ENCODE results near the gene ENTPD6.

Gene ENTPD6

DNA sequence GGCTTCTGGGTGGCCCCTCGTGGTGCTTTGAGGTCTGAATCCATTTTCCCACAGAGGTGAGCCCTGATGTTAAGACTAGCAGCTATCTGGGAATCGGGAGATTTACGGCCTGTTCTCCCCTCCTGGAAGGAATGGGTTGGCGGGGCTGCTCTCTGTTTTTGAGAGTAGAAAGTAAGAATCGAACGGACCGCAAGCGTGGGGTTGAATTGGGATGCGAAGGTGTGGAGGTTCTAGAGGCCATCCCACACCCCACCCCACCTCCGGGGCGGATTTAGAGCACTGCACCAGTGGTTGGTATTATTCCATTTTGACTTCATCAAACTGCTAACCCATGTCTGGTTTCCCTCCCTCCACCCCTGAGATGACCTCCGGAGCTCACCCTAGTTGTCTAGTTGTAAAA lies 63.8 kb downstream of the ENTPD6 start:
- DNase-seq: no peak

DNA sequence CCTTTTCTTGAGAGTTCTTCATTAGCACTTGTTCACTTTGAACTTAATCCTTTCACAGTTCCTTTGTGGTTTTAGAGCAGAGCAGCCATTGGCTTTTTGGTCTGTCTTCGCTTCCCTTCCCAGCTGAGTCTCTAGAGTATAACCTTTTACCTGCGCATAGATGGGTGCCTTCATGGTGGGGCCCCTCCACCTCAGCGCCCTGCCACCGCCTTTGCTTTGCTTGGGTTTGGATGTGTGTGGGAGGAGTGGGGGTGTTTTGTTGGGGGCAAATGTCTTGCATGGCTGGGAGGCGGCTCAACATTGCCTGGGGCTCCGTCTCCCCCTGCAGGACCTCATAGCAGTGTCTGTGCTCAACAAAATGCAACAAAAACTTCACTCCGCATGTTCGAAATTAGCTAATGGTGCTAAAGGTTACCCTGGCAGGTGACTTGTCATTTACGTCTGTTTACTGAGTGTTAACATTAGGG lies 64.3 kb downstream of the ENTPD6 start:
- peak in 1 of 4 experiments; percentile 14 for DNase-seq

- peak in 2 of 4 experiments; percentile 9 to 53 for DNase-seq
Measured at GRCh38 chr20:25260770-25261437, 65.4 kb downstream of the ENTPD6 start.

DNA sequence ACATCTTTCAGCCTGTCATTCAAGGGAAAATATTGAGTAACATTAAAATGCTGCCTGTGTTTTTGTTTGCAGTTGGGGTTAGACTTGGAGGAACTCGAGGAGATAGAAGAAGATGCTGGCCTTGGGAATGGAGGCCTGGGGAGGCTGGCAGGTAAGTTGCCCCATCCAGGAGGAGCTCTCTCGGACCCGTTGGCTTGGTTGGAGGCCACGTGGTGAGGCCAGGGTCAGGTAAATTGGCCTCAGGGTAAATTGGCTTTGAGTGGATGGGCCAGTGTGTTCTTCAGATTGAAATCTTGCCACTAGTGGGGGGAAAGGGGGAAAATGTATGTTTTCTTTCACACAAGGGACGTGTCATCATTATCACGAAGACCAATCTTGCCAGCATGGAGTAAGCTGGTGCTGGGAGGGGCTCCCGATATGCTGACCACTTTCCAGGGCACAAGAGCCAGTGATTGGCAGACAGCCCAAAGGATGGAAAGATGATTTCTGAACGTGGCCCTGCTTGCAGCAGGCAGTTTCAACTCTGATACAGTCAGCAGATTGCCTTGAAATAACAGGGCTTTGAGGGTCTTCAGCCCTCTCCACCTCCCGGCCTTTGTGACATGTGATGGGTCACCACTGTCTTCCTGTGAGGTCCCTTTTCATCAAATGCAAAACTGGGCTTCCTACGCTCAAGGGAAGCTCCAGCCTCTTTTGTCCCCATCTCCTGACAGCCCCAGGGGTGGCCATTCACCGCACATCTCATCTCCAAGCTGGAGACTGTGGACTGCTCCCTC lies 73.7 kb downstream of the ENTPD6 start:
- no peak for DNase-seq

- no peak for DNase-seq
Measured at GRCh38 chr20:25269833-25270170, 74.3 kb downstream of the ENTPD6 start.

GRCh38 chr20:25270829-25271251 lies 75.3 kb downstream of the ENTPD6 start:
- DNase-seq: no peak

GRCh38 chr20:25271486-25272222 lies 76.1 kb downstream of the ENTPD6 start:
- no peak for DNase-seq

DNA sequence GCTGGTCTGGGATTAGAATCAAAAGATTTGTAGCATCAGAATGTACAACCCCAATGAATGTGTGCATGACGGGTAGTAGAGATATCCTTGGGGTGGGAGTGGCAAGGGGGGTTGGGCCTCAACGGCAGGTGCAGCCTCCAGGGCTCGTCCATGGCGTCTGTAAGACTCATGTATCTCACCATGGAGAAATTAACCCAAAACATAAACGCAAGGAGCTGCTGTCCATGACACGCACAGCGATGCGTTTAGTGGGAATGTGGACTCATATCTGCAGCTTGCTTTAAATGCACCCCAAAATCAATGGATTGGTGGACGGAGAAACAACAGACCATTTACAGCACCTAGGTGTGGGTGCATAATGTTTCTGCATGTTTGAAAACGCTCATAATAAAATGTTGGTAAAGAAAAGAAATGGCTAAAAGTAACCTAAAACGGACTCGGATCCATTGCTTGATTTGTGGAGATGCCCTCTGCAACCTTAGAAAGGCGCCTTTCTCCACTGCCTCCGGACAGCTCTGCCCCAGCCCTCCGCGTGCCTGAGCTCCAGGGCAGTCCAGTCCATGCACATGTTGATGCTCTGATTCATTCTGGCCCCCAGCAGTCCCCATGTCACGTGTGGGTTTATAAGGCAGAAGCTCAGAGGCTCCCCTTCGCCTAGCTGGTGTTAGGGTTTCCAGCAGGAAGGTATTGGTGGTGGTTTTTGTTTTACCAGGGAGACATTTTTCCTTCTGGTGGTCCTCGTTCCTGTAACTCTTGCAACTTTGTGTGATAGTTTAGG lies 76.9 kb downstream of the ENTPD6 start:
- DNase-seq: no peak

GRCh38 chr20:25273046-25273445 lies 77.5 kb downstream of the ENTPD6 start:
- DNase-seq: no peak

DNA sequence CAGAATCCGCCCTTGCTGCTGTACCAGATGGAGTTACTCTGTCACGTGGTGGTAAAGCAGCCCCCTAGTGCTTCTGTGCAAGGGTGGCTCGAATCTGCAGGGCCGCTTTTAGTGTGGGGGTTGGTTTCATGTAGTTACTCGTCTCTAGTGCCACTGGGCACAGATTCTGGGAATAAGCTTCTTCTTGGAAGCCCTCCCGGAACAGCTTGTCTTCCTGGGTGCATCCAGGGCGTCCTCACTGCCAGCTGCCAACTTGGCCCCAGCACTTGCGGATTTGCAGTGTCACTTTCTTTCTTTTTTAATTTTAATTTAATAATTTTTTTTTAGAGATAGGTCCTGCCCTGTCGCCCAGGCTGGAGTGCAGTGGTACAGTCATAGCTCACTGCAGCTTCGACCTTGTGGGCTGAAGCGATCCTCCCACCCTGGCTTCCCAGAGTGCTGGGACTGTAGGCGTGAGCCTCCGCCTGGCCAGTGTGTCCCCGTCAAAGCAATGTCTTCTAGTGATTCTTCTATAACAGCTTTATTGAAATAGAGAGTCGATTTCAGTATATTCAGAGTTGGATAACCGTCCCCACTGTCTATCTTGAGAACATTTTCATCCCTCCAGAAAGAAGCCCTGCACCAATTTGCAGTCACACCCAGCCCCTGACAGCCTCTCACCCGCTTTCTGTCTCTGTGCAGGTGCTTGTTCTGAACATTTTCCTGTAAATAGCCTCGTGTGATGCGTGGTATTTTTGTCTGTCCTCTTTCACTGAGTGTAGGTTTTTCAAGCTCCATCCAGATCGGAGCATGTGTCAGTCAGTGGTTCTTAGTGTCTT lies 78.2 kb downstream of the ENTPD6 start:
- DNase-seq: no peak

GRCh38 chr20:25274481-25274880 lies 79.0 kb downstream of the ENTPD6 start:
- no peak for DNase-seq

- no peak for DNase-seq
Measured at GRCh38 chr20:25274891-25275812, 79.6 kb downstream of the ENTPD6 start.

GRCh38 chr20:25275813-25276532 lies 80.5 kb downstream of the ENTPD6 start:
- DNase-seq: no peak
